Gastrocnemius medialis (tissue), 4 donors: Measurements from ENCODE around the gene S100A16. TPM values are rescaled to one million over a fixed set of nuclear protein-coding genes. Genes with fewer than 3 reads are reported as not detected.

Experiments used
- ATAC-seq, 2 donors: fragments of 150-250 bp; one replicate each; pipeline ENCODE4 v1.9.1; 2016
- DNase-seq, 2 donors: peaks; one replicate each; pipeline ENCODE4 v3.0.0-alpha.2; 2019
- H3K27ac ChIP-seq, 4 donors: fragments of 200-600 bp; sonication (generic); 1 replicate in 1 of 4; 2 replicates in 3 of 4; pipeline ENCODE4 v1.5.1; 2016 to 2018; ENCODE audit warnings: mild to moderate bottlenecking in 2 of 4, moderate library complexity in 1 of 4
- H3K27me3 ChIP-seq, 3 donors: fragments of 200-600 bp; sonication (generic) in 2 of 3; 1 replicate in 1 of 3; 2 replicates in 2 of 3; pipeline versions ENCODE4 v1.5.1 to v1.6.0; 2016 to 2019; ENCODE audit warnings: mild to moderate bottlenecking in 1 of 3, moderate library complexity in 1 of 3
- H3K36me3 ChIP-seq, 2 donors: fragments of 200-600 bp; sonication (generic) in 1 of 2; one replicate each; pipeline ENCODE4 v1.5.1; 2017 to 2018
- H3K4me1 ChIP-seq, 2 donors: fragments of 200-600 bp; sonication (generic) in 1 of 2; one replicate each; pipeline ENCODE4 v1.5.1; 2016 to 2017; ENCODE audit warnings: mild to moderate bottlenecking in 2 of 2
- H3K4me3 ChIP-seq, 4 donors: fragments of 200-600 bp; sonication (generic) in 3 of 4; 1 replicate in 1 of 4; 2 replicates in 3 of 4; pipeline ENCODE4 v1.5.1; 2016 to 2019; ENCODE audit warnings: mild to moderate bottlenecking in 2 of 4
- H3K9me3 ChIP-seq, 3 donors: fragments of 200-600 bp; sonication (generic) in 2 of 3; 1 replicate in 1 of 3; 2 replicates in 2 of 3; pipeline ENCODE4 v1.5.1; 2016 to 2019
- CTCF ChIP-seq, 5 experiments: fragments of 450-650 bp in 3 of 5; fragments of 200-600 bp in 2 of 5; sonication (generic) in 2 of 5; IDR thresholded peaks in 4 of 5; conservative IDR thresholded peaks in 1 of 5; 1 replicate in 4 of 5; 2 replicates in 1 of 5; pipeline ENCODE4 v1.5.1; 2016 to 2019; ENCODE audit warnings: antibody characterized with exemption in 5 of 5, mild to moderate bottlenecking in 3 of 5, moderate library complexity in 3 of 5
- POLR2A ChIP-seq, 2 donors: fragments of 450-650 bp; IDR thresholded peaks; one replicate each; pipeline ENCODE4 v1.6.1; 2017; ENCODE audit warnings: antibody characterized with exemption in 2 of 2, mild to moderate bottlenecking in 2 of 2, moderate library complexity in 2 of 2
- in situ Hi-C, 4 donors: fragments of 200-750 bp; cut with MboI; loops; one replicate each; pipeline versions ENCODE4 v1.15.0 to v1.8.0; 2017; ENCODE audit warnings: low sequenced_read_pairs in 4 of 4
- intact Hi-C: fragments of 100-400 bp; cut with DNase I; formaldehyde crosslinking; loops from one replicate; pipeline ENCODE4 v1.15.1; 2023; ENCODE audit warnings: low total_unique reads
- total RNA-seq, 4 donors: library from RNA; depleted of rRNA; stranded (reverse); fragments of >200 nt; gene quantifications; one replicate each; pipeline versions ENCODE4 v1.1.0 to v1.2.3, GENCODE V29; 2016

Gene S100A16
- total RNA-seq, 4 donors from 2014 or later = 21.5 to 52.1 (median 40.7) TPM

- peaks cover 0 to 14% of the 10 kb centered on the region in 2 donors for H3K36me3 ChIP-seq
- TF ChIP-seq CTCF (IDR thresholded peaks at IDR 0.05 in 4 of 5, conservative IDR thresholded peaks at IDR 0.05 in 1 of 5) = no peak
- TF ChIP-seq POLR2A (IDR thresholded peaks at IDR 0.05) = no peak
- in situ Hi-C loops = no loop called here
- intact Hi-C loops = no loop called here
- no peaks in the 10 kb centered on the region for H3K9me3 ChIP-seq
- peak overlapping the region in 3 of 4 donors; percentile 43 to 51 (median 45) for H3K4me3 ChIP-seq
- peak overlapping the region in 3 of 4 donors; percentile 27 to 88 (median 83) for H3K27ac ChIP-seq
- H3K4me1 ChIP-seq = peaks cover 21 to 22% of the 10 kb centered on the region in 2 donors
- ATAC-seq (no peak), DNase-seq (no peak)
- H3K27me3 ChIP-seq = no peaks in the 10 kb centered on the region
Observed at GRCh38 chr1:153607381-153607780, 5.6 kb downstream of the S100A16 start.

- no peak for ATAC-seq
- TF ChIP-seq POLR2A (IDR thresholded peaks at IDR 0.05) = no peak
- no peak for TF ChIP-seq CTCF (IDR thresholded peaks at IDR 0.05 in 4 of 5, conservative IDR thresholded peaks at IDR 0.05 in 1 of 5)
- peaks cover 0 to 14% of the 10 kb centered on the region in 2 donors for H3K36me3 ChIP-seq
- no peaks in the 10 kb centered on the region for H3K9me3 ChIP-seq
- no peak for DNase-seq
- in situ Hi-C loops = no loop called here
- no peak overlapping the region for H3K4me3 ChIP-seq
- peaks cover 18 to 19% of the 10 kb centered on the region in 2 donors for H3K4me1 ChIP-seq
- peak overlapping the region in 1 of 4 donors; percentile 27 for H3K27ac ChIP-seq
- no peaks in the 10 kb centered on the region for H3K27me3 ChIP-seq
- intact Hi-C loops = no loop called here
Observed at GRCh38 chr1:153606194-153606593, 6.7 kb downstream of the S100A16 start.

- Histone ChIP-seq H3K36me3 (peaks cover 0 to 14% of the 10 kb centered on the region in 2 donors), H3K27me3 (no peaks in the 10 kb centered on the region), H3K27ac (no peak overlapping the region), H3K4me1 (no peaks in the 10 kb centered on the region), H3K9me3 (no peaks in the 10 kb centered on the region), H3K4me3 (no peak overlapping the region)
- ATAC-seq (no peak), DNase-seq (no peak)
- no peak for TF ChIP-seq CTCF (IDR thresholded peaks at IDR 0.05 in 4 of 5, conservative IDR thresholded peaks at IDR 0.05 in 1 of 5)
- no peak for TF ChIP-seq POLR2A (IDR thresholded peaks at IDR 0.05)
- intact Hi-C loops (no loop called here), in situ Hi-C loops (no loop called here)
Observed at GRCh38 chr1:153602749-153603148, 10.2 kb downstream of the S100A16 start.

GRCh38 chr1:153599847-153600246 lies 13.1 kb downstream of the S100A16 start:
- H3K9me3 ChIP-seq = no peaks in the 10 kb centered on the region
- H3K4me3 ChIP-seq = no peak overlapping the region
- no peak for ATAC-seq
- intact Hi-C loops (no loop called here), in situ Hi-C loops (loop anchor here in 1 of 4 donors (25.0 kb wide), 1 partner anchor 137 kb away; the partner anchor contains the start of gene INTS3)
- H3K27ac ChIP-seq = no peak overlapping the region
- no peaks in the 10 kb centered on the region for H3K4me1 ChIP-seq
- no peaks in the 10 kb centered on the region for H3K27me3 ChIP-seq
- H3K36me3 ChIP-seq = no peaks in the 10 kb centered on the region
- TF ChIP-seq CTCF (IDR thresholded peaks at IDR 0.05 in 4 of 5, conservative IDR thresholded peaks at IDR 0.05 in 1 of 5) = no peak
- TF ChIP-seq POLR2A (IDR thresholded peaks at IDR 0.05) = no peak
- DNase-seq = no peak
